ENCODE data around the gene MSH5. TPM values are rescaled to one million over a fixed set of nuclear protein-coding genes. Genes with fewer than 3 reads are reported as not detected.

Gene MSH5
- total and polyA plus RNA-seq, 9 of the 15 experiments (the other 6 are each of a cell fraction or from before 2014, with no cell fraction given), result 12.5 to 104 (median 46.6) TPM

- TF ChIP-seq ZBTB17 (CRISPR knock-in tag; IDR thresholded peaks at IDR 0.05), result no peak; the same call in 1 of the 2 replicates
- TF ChIP-seq ZNF431 (CRISPR knock-in tag; IDR thresholded peaks at IDR 0.05), result 0 out of 2 replicates have a peak, but pooled peaks have one; percentile 43
- no peak for TF ChIP-seq ZNF280B (CRISPR knock-in tag; IDR thresholded peaks at IDR 0.05)
- peak; percentile 89 for TF ChIP-seq SP1 (CRISPR knock-in tag; IDR thresholded peaks at IDR 0.05)
- 0 out of 2 replicates have a peak, but pooled peaks have one; percentile 78 for TF ChIP-seq RBM14 (IDR thresholded peaks at IDR 0.05; ENCODE audit: borderline replicate concordance, insufficient read depth, low read depth, low read length)
- TF ChIP-seq NR1H2 (CRISPR knock-in tag; IDR thresholded peaks at IDR 0.05), result no peak
- 0 out of 2 replicates have a peak, but pooled peaks have one; percentile 7 for TF ChIP-seq SMARCA4 (IDR thresholded peaks at IDR 0.05)
- TF ChIP-seq, protein P1, sequence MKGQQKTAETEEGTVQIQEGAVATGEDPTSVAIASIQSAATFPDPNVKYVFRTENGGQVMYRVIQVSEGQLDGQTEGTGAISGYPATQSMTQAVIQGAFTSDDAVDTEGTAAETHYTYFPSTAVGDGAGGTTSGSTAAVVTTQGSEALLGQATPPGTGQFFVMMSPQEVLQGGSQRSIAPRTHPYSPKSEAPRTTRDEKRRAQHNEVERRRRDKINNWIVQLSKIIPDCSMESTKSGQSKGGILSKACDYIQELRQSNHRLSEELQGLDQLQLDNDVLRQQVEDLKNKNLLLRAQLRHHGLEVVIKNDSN (CRISPR knock-in tag; IDR thresholded peaks at IDR 0.05), result peak; percentile 42; the same call in 1 of the 2 replicates
- peak; percentile 54; the same call in 1 of the 2 replicates for TF ChIP-seq TRIM28 (IDR thresholded peaks at IDR 0.05)
- TF ChIP-seq LARP7 (IDR thresholded peaks at IDR 0.05), result no peak
- 0 out of 4 replicates have a peak, but pooled peaks of 1 of the 2 experiments have one; percentile 62 for TF ChIP-seq MLX (CRISPR knock-in tag; conservative IDR thresholded peaks at IDR 0.05)
- TF ChIP-seq MYC (IDR thresholded peaks at IDR 0.05; ENCODE audit: low read depth, low read length), result peak; percentile 9; the same call in 1 of the 2 replicates
- no peak for TF ChIP-seq MYC (CRISPR knock-in tag; IDR thresholded peaks at IDR 0.05; ENCODE audit: borderline replicate concordance, low read depth)
Measured at GRCh38 chr6:31727717-31728671, 11.8 kb upstream of the MSH5 start (continued).
